NCI-H187 treated with DMSO at 0.1 percent for 48 hours (cell line): Measurements from ENCODE around the gene SSMEM1.
"Not testable (repeated sequence)": the region's sequence is repeated elsewhere in the genome, so short reads cannot be mapped to it uniquely, and the experiment has no call there.

Source experiments
- DNase-seq: peaks from one replicate; lab custom pipeline; 2025; lab: John Stamatoyannopoulos, UW

The SSMEM1 gene

GRCh38 chr7:130249626-130250025 is 42.0 kb downstream of the SSMEM1 start:
- not testable (repeated sequence) for DNase-seq

- DNase-seq, result no peak
Observed at GRCh38 chr7:130254555-130254954, 46.9 kb downstream of the SSMEM1 start.

- DNase-seq, result no peak
Observed at GRCh38 chr7:130256704-130257103, 49.0 kb downstream of the SSMEM1 start.

GRCh38 chr7:130258494-130259078 is 50.9 kb downstream of the SSMEM1 start:
- no peak for DNase-seq

GRCh38 chr7:130262448-130262847 is 54.8 kb downstream of the SSMEM1 start:
- DNase-seq, result no peak

GRCh38 chr7:130263130-130263529 is 55.5 kb downstream of the SSMEM1 start:
- no peak for DNase-seq
